Activated CD4-positive, alpha-beta T cell treated with anti-CD3 and anti-CD28 coated beads, Interleukin-2, amount 10 ng/mL, durations not matched to agents 7 days and 5 days (primary cell): Measurements from ENCODE around the gene PCIF1. TPM values are rescaled to one million over a fixed set of nuclear protein-coding genes. Genes with fewer than 3 reads are reported as not detected.

Experiments
- CTCF ChIA-PET: fragments of 350-600 bp; sonication (Branson Sonifier 250); formaldehyde crosslinking; loops from one replicate; lab custom pipeline; 2021; ENCODE audit warnings: antibody characterized with exemption; lab: Charles Lee
- POLR2A ChIA-PET: fragments of 350-600 bp; sonication (Branson Sonifier 250); formaldehyde crosslinking; loops from one replicate; lab custom pipeline; 2021; ENCODE audit warnings: antibody characterized with exemption; lab: Charles Lee
- DNase-seq: peaks from one replicate; pipeline ENCODE4 v3.0.0-alpha.2; 2020
- H3K27ac Mint-ChIP-seq: one replicate; pipeline ENCODE4 v1.8.0; 2021; ENCODE audit warnings: mild to moderate bottlenecking, moderate library complexity, mixed read lengths
- H3K27me3 Mint-ChIP-seq: one replicate; pipeline ENCODE4 v1.8.0; 2021; ENCODE audit warnings: mixed read lengths
- H3K36me3 Mint-ChIP-seq: one replicate; pipeline ENCODE4 v1.8.0; 2021; ENCODE audit warnings: low read depth, mixed read lengths
- H3K4me1 Mint-ChIP-seq: one replicate; pipeline ENCODE4 v1.8.0; 2021; ENCODE audit warnings: mixed read lengths
- H3K4me3 Mint-ChIP-seq: one replicate; pipeline ENCODE4 v1.8.0; 2021; ENCODE audit warnings: mild to moderate bottlenecking, moderate library complexity, mixed read lengths
- H3K9me3 Mint-ChIP-seq: one replicate; pipeline ENCODE4 v1.8.0; 2021; ENCODE audit warnings: mixed read lengths
- total RNA-seq, 2 experiments: library from RNA; stranded (reverse); gene quantifications; one replicate each; pipeline ENCODE4 v1.2.3, GENCODE V29; 2021

The PCIF1 gene
- total RNA-seq: 10 to 100 TPM; 44.0 to 44.6 TPM

GRCh38 chr20:45934586-45935415 is at the start of gene PCIF1:
TSS of gene PCIF1 (plus strand) at chr20:45934683. CDS start at chr20:45939000, 4,317 bp downstream.
- H3K9me3 Mint-ChIP-seq: no peaks in the 10 kb centered on the region
- DNase-seq: peak; percentile 98
- H3K27me3 Mint-ChIP-seq: no peaks in the 10 kb centered on the region
- peak within 1 kb of the TSS; percentile 97 for H3K27ac Mint-ChIP-seq
- H3K4me3 Mint-ChIP-seq: peak within 1 kb of the TSS; percentile 93
- H3K4me1 Mint-ChIP-seq: peaks cover 36% of the 10 kb centered on the region
- CTCF ChIA-PET: interaction anchor here (0.7 to 3.2 kb wide), 9 partner anchors 9 to 397 kb away, joined by 3 to 14 read pairs (median 4); partner anchors contain the start of genes ZNF335 and ZSWIM1
- POLR2A ChIA-PET: interaction anchor here (0.8 to 1.0 kb wide), 2 partner anchors 12 to 15 kb away, joined by 4 to 5 read pairs; no protein-coding TSS in a partner anchor
- peaks cover 23% of the 10 kb centered on the region for H3K36me3 Mint-ChIP-seq

- no peak overlapping the region for H3K27ac Mint-ChIP-seq
- peaks cover 28% of the 10 kb centered on the region for H3K36me3 Mint-ChIP-seq
- no peaks in the 10 kb centered on the region for H3K27me3 Mint-ChIP-seq
- ChIA-PET CTCF (interaction anchor here (0.5 to 0.7 kb wide), 2 partner anchors 13 to 47 kb away, joined by 3 read pairs; no protein-coding TSS in a partner anchor), POLR2A (no interaction called here)
- no peak for DNase-seq
- H3K4me1 Mint-ChIP-seq: peaks cover 48% of the 10 kb centered on the region
- H3K9me3 Mint-ChIP-seq: no peaks in the 10 kb centered on the region
- no peak overlapping the region for H3K4me3 Mint-ChIP-seq
Observed at GRCh38 chr20:45886590-45887345, 47.7 kb upstream of the PCIF1 start.

- H3K27ac Mint-ChIP-seq: no peak within 1 kb of the TSS
- peaks cover 49% of the 10 kb centered on the region for H3K4me1 Mint-ChIP-seq
- H3K9me3 Mint-ChIP-seq: no peaks in the 10 kb centered on the region
- ChIA-PET POLR2A (no interaction called here), CTCF (interaction anchor here (0.7 to 1.2 kb wide), 2 partner anchors 19 to 46 kb away, joined by 3 to 4 read pairs; no protein-coding TSS in a partner anchor)
- H3K4me3 Mint-ChIP-seq: no peak within 1 kb of the TSS
- H3K36me3 Mint-ChIP-seq: peaks cover 24% of the 10 kb centered on the region
- DNase-seq: no peak
- no peaks in the 10 kb centered on the region for H3K27me3 Mint-ChIP-seq
Observed at GRCh38 chr20:45887346-45887715, 47.2 kb upstream of the PCIF1 start, which contains the start of gene SPATA25. TSS of gene SPATA25 (minus strand) at chr20:45887622. CDS start at chr20:45887590, 32 bp downstream.

- Mint-ChIP-seq H3K27me3 (no peaks in the 10 kb centered on the region), H3K27ac (no peak overlapping the region), H3K9me3 (no peaks in the 10 kb centered on the region), H3K4me3 (no peak overlapping the region), H3K36me3 (peaks cover 13% of the 10 kb centered on the region), H3K4me1 (peaks cover 46% of the 10 kb centered on the region)
- DNase-seq: no peak
- CTCF ChIA-PET: interaction anchor here (0.9 to 2.3 kb wide), 4 partner anchors 8 to 82 kb away, joined by 3 to 6 read pairs (median 4); no protein-coding TSS in a partner anchor
- POLR2A ChIA-PET: no interaction called here
Observed at GRCh38 chr20:45888681-45889080, 45.8 kb upstream of the PCIF1 start.

- peak overlapping the region; percentile 22 for H3K27ac Mint-ChIP-seq
- no peaks in the 10 kb centered on the region for H3K27me3 Mint-ChIP-seq
- H3K36me3 Mint-ChIP-seq: peaks cover 13% of the 10 kb centered on the region
- POLR2A ChIA-PET: interaction anchor here (0.7 kb wide), 1 partner anchor 43 kb away, joined by 3 read pairs; no protein-coding TSS in a partner anchor
- peak; percentile 40 for DNase-seq
- H3K9me3 Mint-ChIP-seq: no peaks in the 10 kb centered on the region
- H3K4me1 Mint-ChIP-seq: peaks cover 40% of the 10 kb centered on the region
- H3K4me3 Mint-ChIP-seq: peak overlapping the region; percentile 90
- CTCF ChIA-PET: interaction anchor here (0.5 to 2.3 kb wide), 11 partner anchors 9 to 97 kb away, joined by 3 to 9 read pairs (median 4); partner anchors contain the start of gene ZSWIM1
Observed at GRCh38 chr20:45890077-45890984, 44.2 kb upstream of the PCIF1 start.

- no peaks in the 10 kb centered on the region for H3K9me3 Mint-ChIP-seq
- ChIA-PET POLR2A (interaction anchor here (0.7 kb wide), 1 partner anchor 42 kb away, joined by 3 read pairs; no protein-coding TSS in a partner anchor), CTCF (interaction anchor here (1.0 to 2.3 kb wide), 9 partner anchors 8 to 51 kb away, joined by 3 to 9 read pairs (median 4); no protein-coding TSS in a partner anchor)
- H3K4me1 Mint-ChIP-seq: peaks cover 35% of the 10 kb centered on the region
- H3K36me3 Mint-ChIP-seq: peaks cover 10% of the 10 kb centered on the region
- no peaks in the 10 kb centered on the region for H3K27me3 Mint-ChIP-seq
- H3K4me3 Mint-ChIP-seq: peak within 1 kb of the TSS; percentile 90
- DNase-seq: peak; percentile 89
- H3K27ac Mint-ChIP-seq: peak within 1 kb of the TSS; percentile 91
Observed at GRCh38 chr20:45890985-45891983, 43.2 kb upstream of the PCIF1 start, which contains the start of the genes CTSA and NEURL2. TSS of gene CTSA (plus strand) at chr20:45891335. CDS start at chr20:45891569, 234 bp downstream. TSS of gene NEURL2 (minus strand) at chr20:45891208. CDS start at chr20:45890991, 217 bp downstream.

- CTCF ChIA-PET: interaction anchor here (0.9 to 1.1 kb wide), 5 partner anchors 9 to 32 kb away, joined by 3 to 5 read pairs (median 4); no protein-coding TSS in a partner anchor
- H3K27me3 Mint-ChIP-seq: no peaks in the 10 kb centered on the region
- DNase-seq: no peak
- peaks cover 33% of the 10 kb centered on the region for H3K4me1 Mint-ChIP-seq
- POLR2A ChIA-PET: no interaction called here
- peak overlapping the region; percentile 90 for H3K4me3 Mint-ChIP-seq
- peak overlapping the region; percentile 83 for H3K27ac Mint-ChIP-seq
- H3K9me3 Mint-ChIP-seq: no peaks in the 10 kb centered on the region
- peaks cover 8% of the 10 kb centered on the region for H3K36me3 Mint-ChIP-seq
Observed at GRCh38 chr20:45892049-45892825, 42.2 kb upstream of the PCIF1 start.

- CTCF ChIA-PET: interaction anchor here (0.9 to 1.2 kb wide), 3 partner anchors 12 to 36 kb away, joined by 3 to 4 read pairs (median 4); no protein-coding TSS in a partner anchor
- Mint-ChIP-seq H3K27ac (peak overlapping the region; percentile 83), H3K4me3 (peak overlapping the region; percentile 90), H3K9me3 (no peaks in the 10 kb centered on the region), H3K4me1 (peaks cover 33% of the 10 kb centered on the region), H3K36me3 (peaks cover 8% of the 10 kb centered on the region), H3K27me3 (no peaks in the 10 kb centered on the region)
- POLR2A ChIA-PET: no interaction called here
- DNase-seq: no peak
Observed at GRCh38 chr20:45892828-45893500, 41.5 kb upstream of the PCIF1 start.

- ChIA-PET POLR2A (no interaction called here), CTCF (interaction anchor here (0.9 to 1.2 kb wide), 2 partner anchors 12 to 37 kb away, joined by 3 read pairs; no protein-coding TSS in a partner anchor)
- no peaks in the 10 kb centered on the region for H3K27me3 Mint-ChIP-seq
Observed at GRCh38 chr20:45893831-45894230, 40.7 kb upstream of the PCIF1 start.

More at GRCh38 chr20:45893831-45894230, 40.7 kb upstream of the PCIF1 start:
- Mint-ChIP-seq H3K4me3 (no peak overlapping the region), H3K9me3 (no peaks in the 10 kb centered on the region), H3K4me1 (peaks cover 33% of the 10 kb centered on the region), H3K27ac (no peak overlapping the region), H3K36me3 (peaks cover 8% of the 10 kb centered on the region)
- DNase-seq: no peak
